Natural killer cell (primary cell): ENCODE results near the gene PQBP1. TPM values are rescaled to one million over a fixed set of nuclear protein-coding genes. Genes with fewer than 3 reads are reported as not detected.

Experiments
- ATAC-seq, 3 donors: fragments of 150-1000 bp in 2 of 3; fragments of 200-7000 bp in 1 of 3; cut with Tn5 transposase; 1 replicate in 1 of 3; 2 replicates in 2 of 3; pipeline ENCODE4 v1.10.0; 2021; ENCODE audit warnings: mild to moderate bottlenecking in 2 of 3, moderate library complexity in 2 of 3
- DNase-seq, 2 donors: peaks; one replicate each; pipeline versions ENCODE4 v3.0.0 to v3.0.0-alpha.2; 2013 to 2021; ENCODE audit warnings: mixed read lengths in 1 of 2
- H3K27ac ChIP-seq: one replicate; pipeline ENCODE4 v1.5.1; 2013; ENCODE audit warnings: mild to moderate bottlenecking, low read length
- H3K27me3 ChIP-seq: one replicate; pipeline ENCODE4 v1.6.1; 2013; ENCODE audit warnings: low read length; ENCODE audit not compliant: control insufficient read depth, insufficient read depth
- H3K36me3 ChIP-seq: one replicate; pipeline ENCODE4 v1.6.1; 2013; ENCODE audit warnings: low read length; ENCODE audit not compliant: control insufficient read depth, insufficient read depth
- H3K4me1 ChIP-seq: one replicate; pipeline ENCODE4 v1.6.1; 2013; ENCODE audit warnings: low read length; ENCODE audit not compliant: control insufficient read depth, insufficient read depth
- H3K4me3 ChIP-seq: one replicate; pipeline ENCODE4 v1.5.1; 2013; ENCODE audit warnings: low read length
- H3K9me3 ChIP-seq: one replicate; pipeline ENCODE4 v1.6.1; 2013; ENCODE audit warnings: low read length; ENCODE audit not compliant: control insufficient read depth, insufficient read depth
- H3K27ac Mint-ChIP-seq, 2 donors: one replicate each; pipeline ENCODE4 v1.8.0; 2022; ENCODE audit warnings: mild to moderate bottlenecking in 2 of 2, mixed read lengths in 2 of 2, moderate library complexity in 1 of 2
- H3K27me3 Mint-ChIP-seq, 2 donors: one replicate each; pipeline ENCODE4 v1.8.0; 2022; ENCODE audit warnings: low read depth in 2 of 2, mixed read lengths in 2 of 2
- H3K36me3 Mint-ChIP-seq: one replicate; pipeline ENCODE4 v1.8.0; 2022; ENCODE audit warnings: mixed read lengths
- H3K4me1 Mint-ChIP-seq, 2 donors: one replicate each; pipeline ENCODE4 v1.8.0; 2022; ENCODE audit warnings: mixed read lengths in 2 of 2
- H3K4me3 Mint-ChIP-seq: one replicate; pipeline ENCODE4 v1.8.0; 2022; ENCODE audit warnings: mild to moderate bottlenecking, moderate library complexity, mixed read lengths
- H3K9me3 Mint-ChIP-seq, 2 donors: one replicate each; pipeline ENCODE4 v1.8.0; 2022; ENCODE audit warnings: mixed read lengths in 2 of 2
- WGBS: methylation state at CpG from one replicate; pipeline ENCODE4 v1.1.7; 2013; ENCODE audit warnings: missing lambda C conversion rate; ENCODE audit not compliant: insufficient coverage; 5-methylcytosine and 5-hydroxymethylcytosine counted together
- intact Hi-C: fragments of 100-400 bp; cut with micrococcal nuclease; formaldehyde crosslinking; loops from one replicate; pipeline ENCODE4 v1.14.2; 2022
- total RNA-seq, 4 donors: library from RNA; stranded (reverse); fragments of 120-200 nt in 1 of 4; gene quantifications; one replicate each; pipeline versions ENCODE4 v1.2.3 to v1.2.4, GENCODE V29; 2013 to 2022
- TF ChIP-seq, protein P1 (sequence below): fragments of 200-600 bp; IDR thresholded peaks from one replicate; pipeline ENCODE4 v1.8.0; 2022; ENCODE audit warnings: antibody characterized with exemption

Gene PQBP1
- total RNA-seq, 3 donors from 2014 or later (not counting 1 experiment from before 2014, with no cell fraction given), result 57.2 to 62.0 (median 59.1) TPM

DNA sequence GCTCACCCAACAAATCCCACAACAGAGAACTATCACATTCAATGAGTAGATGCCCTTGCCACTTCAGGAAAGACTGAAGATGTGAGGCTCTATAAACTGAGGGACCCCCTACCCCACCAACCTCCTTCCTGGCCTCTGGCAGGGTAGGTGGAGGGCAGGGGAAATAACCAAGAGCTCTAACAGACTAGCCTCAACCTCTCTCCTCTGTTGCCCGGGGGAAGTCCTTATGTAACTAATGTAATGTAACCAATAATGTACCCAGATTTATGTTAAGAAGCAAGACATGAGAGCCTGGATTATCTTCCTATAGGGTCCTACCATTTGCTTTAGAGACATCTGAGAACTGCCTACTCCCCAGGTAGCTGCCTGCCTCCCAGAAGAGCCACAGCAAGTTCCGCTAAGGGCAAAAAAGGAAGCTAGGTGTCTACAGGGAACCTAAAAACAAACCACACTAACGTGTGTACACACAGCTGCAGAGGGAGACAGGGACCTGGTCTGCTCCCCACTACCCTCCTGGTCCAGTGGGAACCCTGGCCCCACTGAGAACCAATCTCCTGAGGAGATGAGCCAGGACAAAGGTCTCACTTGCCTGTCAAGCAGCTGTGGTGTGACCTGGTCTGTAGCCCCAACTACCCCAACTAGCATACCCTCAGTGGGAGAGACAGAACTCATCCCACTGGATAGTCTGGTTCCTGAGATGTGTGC is 41.9 kb downstream of the PQBP1 start:
- H3K27me3 ChIP-seq, result no peaks in the 10 kb centered on the region
- no peaks in the 10 kb centered on the region for H3K9me3 ChIP-seq
- intact Hi-C loops, result loop anchor here (10.0 kb wide), 1 partner anchor 225 kb away; no protein-coding TSS in a partner anchor
- peaks cover 81% of the 10 kb centered on the region for H3K4me1 ChIP-seq
- WGBS, result 0% methylated on average over 2 of the region's 3 CpGs
- Mint-ChIP-seq H3K27ac (peak overlapping the region; percentile 95 to 97), H3K4me1 (peaks cover 70 to 86% of the 10 kb centered on the region in 2 donors), H3K27me3 (peaks cover 0 to 6% of the 10 kb centered on the region in 2 donors), H3K36me3 (no peaks in the 10 kb centered on the region), H3K9me3 (no peaks in the 10 kb centered on the region), H3K4me3 (peak overlapping the region; percentile 82)
- no peak overlapping the region for H3K4me3 ChIP-seq
- peak in 1 of 2 donors; percentile 64 for DNase-seq
- TF ChIP-seq, protein P1, sequence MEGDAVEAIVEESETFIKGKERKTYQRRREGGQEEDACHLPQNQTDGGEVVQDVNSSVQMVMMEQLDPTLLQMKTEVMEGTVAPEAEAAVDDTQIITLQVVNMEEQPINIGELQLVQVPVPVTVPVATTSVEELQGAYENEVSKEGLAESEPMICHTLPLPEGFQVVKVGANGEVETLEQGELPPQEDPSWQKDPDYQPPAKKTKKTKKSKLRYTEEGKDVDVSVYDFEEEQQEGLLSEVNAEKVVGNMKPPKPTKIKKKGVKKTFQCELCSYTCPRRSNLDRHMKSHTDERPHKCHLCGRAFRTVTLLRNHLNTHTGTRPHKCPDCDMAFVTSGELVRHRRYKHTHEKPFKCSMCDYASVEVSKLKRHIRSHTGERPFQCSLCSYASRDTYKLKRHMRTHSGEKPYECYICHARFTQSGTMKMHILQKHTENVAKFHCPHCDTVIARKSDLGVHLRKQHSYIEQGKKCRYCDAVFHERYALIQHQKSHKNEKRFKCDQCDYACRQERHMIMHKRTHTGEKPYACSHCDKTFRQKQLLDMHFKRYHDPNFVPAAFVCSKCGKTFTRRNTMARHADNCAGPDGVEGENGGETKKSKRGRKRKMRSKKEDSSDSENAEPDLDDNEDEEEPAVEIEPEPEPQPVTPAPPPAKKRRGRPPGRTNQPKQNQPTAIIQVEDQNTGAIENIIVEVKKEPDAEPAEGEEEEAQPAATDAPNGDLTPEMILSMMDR, result no peak
- H3K36me3 ChIP-seq, result peaks cover 7% of the 10 kb centered on the region
- ATAC-seq, result no peak
- H3K27ac ChIP-seq, result peak overlapping the region; percentile 99

DNA sequence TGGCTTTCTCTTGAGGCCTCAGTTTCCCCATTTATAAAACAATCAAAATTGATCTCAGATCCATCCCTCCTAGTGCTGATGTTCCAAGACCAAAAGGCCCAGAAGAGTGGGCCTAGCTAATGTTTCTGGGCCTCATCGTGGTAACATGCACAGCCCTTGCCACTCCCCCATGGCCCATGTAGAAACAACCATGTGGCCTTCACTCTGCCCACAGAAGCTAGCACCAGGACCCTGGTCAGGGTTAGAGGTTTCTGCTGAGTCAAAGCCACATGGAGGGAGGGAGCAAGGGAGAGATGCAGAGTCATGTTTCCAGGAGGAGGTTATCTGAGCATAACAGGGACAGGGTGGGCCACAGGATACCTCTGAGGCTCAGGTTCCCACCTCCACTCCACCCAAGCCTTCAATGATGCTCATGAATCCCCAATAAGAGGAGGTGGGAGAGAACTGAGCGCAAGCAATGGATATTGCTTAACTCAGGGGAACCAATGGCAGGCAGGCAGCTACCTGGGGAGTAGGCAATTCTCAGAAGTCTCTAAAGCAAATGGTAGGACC is 42.8 kb downstream of the PQBP1 start:
- no peaks in the 10 kb centered on the region for H3K9me3 Mint-ChIP-seq
- peaks cover 4% of the 10 kb centered on the region for H3K36me3 ChIP-seq
- TF ChIP-seq, protein P1, result no peak
- H3K27ac Mint-ChIP-seq, result peak overlapping the region; percentile 95 to 97
- H3K36me3 Mint-ChIP-seq, result no peaks in the 10 kb centered on the region
- H3K9me3 ChIP-seq, result no peaks in the 10 kb centered on the region
- no peak for DNase-seq
- peaks cover 75% of the 10 kb centered on the region for H3K4me1 ChIP-seq
- H3K27me3 ChIP-seq, result no peaks in the 10 kb centered on the region
- peak overlapping the region; percentile 99 for H3K27ac ChIP-seq
- intact Hi-C loops, result no loop called here
- ATAC-seq, result no peak
- peaks cover 62 to 78% of the 10 kb centered on the region in 2 donors for H3K4me1 Mint-ChIP-seq
- peak overlapping the region; percentile 61 for H3K4me3 Mint-ChIP-seq
- H3K4me3 ChIP-seq, result no peak overlapping the region
- WGBS, result 58% methylated on average over 2 of the region's 2 CpGs
- peaks cover 0 to 6% of the 10 kb centered on the region in 2 donors for H3K27me3 Mint-ChIP-seq

DNA sequence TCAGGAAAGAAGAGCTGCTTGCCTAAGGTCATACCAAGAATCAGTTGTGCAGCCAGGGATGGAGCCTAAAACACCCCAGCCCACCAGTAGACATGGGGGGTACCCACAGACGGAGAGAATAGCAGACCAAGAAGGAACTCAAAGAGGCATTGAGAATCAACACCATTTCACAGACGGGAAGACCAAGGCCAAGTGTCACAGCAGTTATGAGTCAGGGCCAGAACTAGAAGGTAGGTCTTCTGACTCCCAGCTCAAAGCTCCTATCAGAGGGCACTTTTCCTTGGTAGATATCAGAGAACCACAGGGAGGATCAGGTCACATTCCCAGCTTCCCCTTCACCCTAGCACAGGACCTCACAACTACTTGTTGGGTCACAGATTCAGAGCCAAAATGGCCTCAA is 45.2 kb downstream of the PQBP1 start:
- H3K27ac Mint-ChIP-seq, result peak overlapping the region; percentile 82 to 87

More for the DNA sequence above, 45.2 kb downstream of the PQBP1 start:
- Mint-ChIP-seq H3K27me3 (peaks cover 0 to 6% of the 10 kb centered on the region in 2 donors), H3K4me1 (peaks cover 55 to 63% of the 10 kb centered on the region in 2 donors), H3K4me3 (no peak overlapping the region), H3K9me3 (no peaks in the 10 kb centered on the region), H3K36me3 (no peaks in the 10 kb centered on the region)
- intact Hi-C loops, result no loop called here
- no peak overlapping the region for H3K4me3 ChIP-seq
- TF ChIP-seq, protein P1, result no peak
- DNase-seq (no peak), ATAC-seq (no peak)
- H3K27me3 ChIP-seq, result no peaks in the 10 kb centered on the region
- no peaks in the 10 kb centered on the region for H3K9me3 ChIP-seq
- peaks cover 60% of the 10 kb centered on the region for H3K4me1 ChIP-seq
- WGBS, result 22% methylated on average over 2 of the region's 2 CpGs
- H3K27ac ChIP-seq, result peak overlapping the region; percentile 15
- H3K36me3 ChIP-seq, result peaks cover 4% of the 10 kb centered on the region
